Mesothelial cell of epicardium (in vitro differentiated cells): Measurements from ENCODE around the gene EPDR1. TPM values are rescaled to one million over a fixed set of nuclear protein-coding genes. Genes with fewer than 3 reads are reported as not detected.

Experiments
- DNase-seq, 2 experiments: peaks; one replicate each; pipeline ENCODE4 v3.0.0; 2021; ENCODE audit warnings: low spot score in 2 of 2; ENCODE audit not compliant: unreplicated experiment in 2 of 2
- H3K27ac Mint-ChIP-seq: 2 replicates; pipeline ENCODE4 v1.8.0; 2021; ENCODE audit warnings: mixed read lengths
- H3K27me3 Mint-ChIP-seq: 2 replicates; pipeline ENCODE4 v1.8.0; 2021; ENCODE audit warnings: low read depth, mixed read lengths
- H3K36me3 Mint-ChIP-seq: 2 replicates; pipeline ENCODE4 v1.8.0; 2021; ENCODE audit warnings: mixed read lengths
- H3K4me1 Mint-ChIP-seq: 2 replicates; pipeline ENCODE4 v1.8.0; 2021; ENCODE audit warnings: mixed read lengths
- H3K4me3 Mint-ChIP-seq: 2 replicates; pipeline ENCODE4 v1.8.0; 2021; ENCODE audit warnings: mild to moderate bottlenecking, moderate library complexity, mixed read lengths
- H3K9me3 Mint-ChIP-seq: 2 replicates; pipeline ENCODE4 v1.8.0; 2021; ENCODE audit warnings: mixed read lengths
- CTCF ChIP-seq: fragments of 200-600 bp; sonication (generic); IDR thresholded peaks from one replicate; pipeline ENCODE4 v1.5.0; 2021; ENCODE audit warnings: antibody characterized with exemption; ENCODE audit not compliant: unreplicated experiment
- total RNA-seq: library from RNA; stranded (reverse); gene quantifications from 3 replicates; pipeline ENCODE4 v1.2.1, GENCODE V29; 2021

The EPDR1 gene
- total RNA-seq, 1 donor from 2014 or later: 6.2 TPM

- no peak for TF ChIP-seq CTCF
- H3K4me3 Mint-ChIP-seq: no peak overlapping the region
- H3K4me1 Mint-ChIP-seq: no peaks in the 10 kb centered on the region
- H3K36me3 Mint-ChIP-seq: no peaks in the 10 kb centered on the region
- H3K27me3 Mint-ChIP-seq: no peaks in the 10 kb centered on the region
- no peak for DNase-seq
- peak overlapping the region; percentile 44 for H3K27ac Mint-ChIP-seq
- peaks cover 3% of the 10 kb centered on the region for H3K9me3 Mint-ChIP-seq
Observed at GRCh38 chr7:37930226-37930948, 9.9 kb downstream of the EPDR1 start.

GRCh38 chr7:37932543-37932942 is 12.1 kb downstream of the EPDR1 start:
- no peak overlapping the region for H3K27ac Mint-ChIP-seq
- no peak overlapping the region for H3K4me3 Mint-ChIP-seq
- no peak for DNase-seq
- TF ChIP-seq CTCF: no peak
- H3K9me3 Mint-ChIP-seq: peaks cover 18% of the 10 kb centered on the region
- no peaks in the 10 kb centered on the region for H3K4me1 Mint-ChIP-seq
- H3K27me3 Mint-ChIP-seq: no peaks in the 10 kb centered on the region
- peaks cover 10% of the 10 kb centered on the region for H3K36me3 Mint-ChIP-seq

GRCh38 chr7:37933018-37933566 is 12.7 kb downstream of the EPDR1 start:
- no peak for TF ChIP-seq CTCF
- Mint-ChIP-seq H3K4me1 (no peaks in the 10 kb centered on the region), H3K27ac (no peak overlapping the region), H3K27me3 (no peaks in the 10 kb centered on the region), H3K4me3 (no peak overlapping the region), H3K36me3 (peaks cover 10% of the 10 kb centered on the region), H3K9me3 (peaks cover 18% of the 10 kb centered on the region)
- no peak for DNase-seq

GRCh38 chr7:37942934-37943610 is 22.6 kb downstream of the EPDR1 start:
- Mint-ChIP-seq H3K36me3 (no peaks in the 10 kb centered on the region), H3K4me1 (peaks cover 19% of the 10 kb centered on the region), H3K9me3 (no peaks in the 10 kb centered on the region), H3K27me3 (no peaks in the 10 kb centered on the region), H3K27ac (no peak overlapping the region), H3K4me3 (no peak overlapping the region)
- TF ChIP-seq CTCF: no peak
- DNase-seq: no peak

- Mint-ChIP-seq H3K4me3 (no peak overlapping the region), H3K27me3 (no peaks in the 10 kb centered on the region), H3K9me3 (no peaks in the 10 kb centered on the region), H3K27ac (peak overlapping the region; percentile 75), H3K36me3 (no peaks in the 10 kb centered on the region), H3K4me1 (peaks cover 19% of the 10 kb centered on the region)
- no peak for DNase-seq
- no peak for TF ChIP-seq CTCF
Observed at GRCh38 chr7:37943905-37944736, 23.7 kb downstream of the EPDR1 start.
